ENCODE measurements around the gene PIM3. TPM values are rescaled to one million over a fixed set of nuclear protein-coding genes. Genes with fewer than 3 reads are reported as not detected.

PIM3 gene
- polyA plus RNA-seq, 1 experiment = 8.3 TPM

DNA sequence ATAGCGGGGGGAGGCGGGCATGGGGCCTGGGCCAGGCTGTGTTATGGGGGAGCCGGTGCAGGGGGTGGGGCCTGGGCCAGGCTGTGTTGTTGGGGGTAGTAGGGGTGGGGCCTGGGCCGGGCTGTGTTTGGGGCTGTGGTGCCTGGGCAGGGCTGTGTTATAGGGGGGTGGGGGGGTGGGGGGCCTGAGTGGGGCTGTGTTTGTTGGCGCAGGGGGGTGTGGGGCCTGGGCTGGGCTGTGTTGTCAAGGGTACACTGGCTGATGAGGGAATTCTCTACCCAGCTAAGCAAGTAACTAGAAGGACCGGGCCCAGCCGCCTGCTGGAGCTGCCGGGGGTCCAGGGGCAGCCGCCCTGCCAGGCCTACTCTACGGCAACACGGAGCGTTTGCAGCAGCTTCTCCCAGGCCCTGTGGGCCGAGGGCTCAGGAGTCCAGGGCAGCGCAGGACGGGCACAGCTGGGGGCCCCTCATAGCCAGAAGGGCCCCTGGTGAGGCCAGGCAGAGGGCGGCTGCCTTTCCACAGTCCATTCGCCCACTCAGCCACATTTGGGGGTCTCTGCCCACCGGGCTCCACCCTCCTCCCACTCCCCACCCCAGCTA is 10.1 kb upstream of the PIM3 start:
- TF ChIP-seq CTCF (IDR thresholded peaks at IDR 0.05; ENCODE audit: insufficient read depth, low read depth, low read length) = no peak
- Histone ChIP-seq H3K27me3 (ENCODE audit: control insufficient read depth, insufficient read depth, low read length) (no peaks in the 10 kb centered on the region), H3K4me3 (ENCODE audit: low read depth, low read length) (no peak overlapping the region), H3K36me3 (ENCODE audit: control insufficient read depth, insufficient read depth, low read length) (no peaks in the 10 kb centered on the region)
- DNase-seq (ENCODE audit: low read depth) = no peak
- CTCF ChIA-PET = no interaction called here
- POLR2A ChIA-PET = no interaction called here

DNA sequence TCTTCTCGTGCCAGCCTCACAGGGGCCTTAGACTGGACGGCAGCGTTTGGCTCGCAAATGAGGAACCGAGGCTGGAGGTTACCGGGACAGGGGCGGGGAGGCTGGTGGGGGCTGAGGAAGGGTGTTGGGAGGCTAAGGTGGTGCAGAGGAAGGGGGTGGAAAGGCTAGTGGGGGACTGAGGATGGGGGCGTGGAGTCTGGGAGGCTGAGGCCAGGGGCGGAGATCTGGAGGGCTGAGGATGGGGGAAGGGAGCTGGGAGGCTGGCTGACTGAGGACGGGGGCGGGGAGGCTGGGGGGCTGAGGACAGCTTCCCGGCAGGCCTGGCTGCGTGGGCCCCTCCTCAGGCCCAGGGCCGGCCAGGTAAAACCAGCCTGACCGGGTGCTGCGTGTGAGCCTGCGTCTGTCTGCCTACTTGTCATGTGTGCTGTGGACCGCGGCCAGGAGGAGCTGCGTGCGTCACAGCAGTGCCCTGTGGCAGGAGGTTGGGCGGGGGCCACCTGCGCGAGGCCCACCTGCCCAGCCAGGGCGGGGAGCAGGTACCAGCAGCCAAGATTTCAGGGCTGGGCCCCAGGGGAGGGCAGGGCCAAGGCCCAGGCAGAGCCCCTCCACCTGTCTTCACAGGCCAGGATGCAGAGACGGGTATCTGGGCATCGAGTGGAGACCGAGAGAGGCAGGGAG is 9.4 kb upstream of the PIM3 start:
- H3K36me3 ChIP-seq (ENCODE audit: control insufficient read depth, insufficient read depth, low read length) = no peaks in the 10 kb centered on the region
- DNase-seq (ENCODE audit: low read depth) = no peak
- POLR2A ChIA-PET = interaction anchor here (0.7 kb wide), 1 partner anchor 15 kb away, joined by 3 read pairs; no protein-coding TSS in a partner anchor
- TF ChIP-seq CTCF (IDR thresholded peaks at IDR 0.05; ENCODE audit: insufficient read depth, low read depth, low read length) = no peak
- H3K4me3 ChIP-seq (ENCODE audit: low read depth, low read length) = no peak overlapping the region
- CTCF ChIA-PET = no interaction called here
- H3K27me3 ChIP-seq (ENCODE audit: control insufficient read depth, insufficient read depth, low read length) = no peaks in the 10 kb centered on the region

DNA sequence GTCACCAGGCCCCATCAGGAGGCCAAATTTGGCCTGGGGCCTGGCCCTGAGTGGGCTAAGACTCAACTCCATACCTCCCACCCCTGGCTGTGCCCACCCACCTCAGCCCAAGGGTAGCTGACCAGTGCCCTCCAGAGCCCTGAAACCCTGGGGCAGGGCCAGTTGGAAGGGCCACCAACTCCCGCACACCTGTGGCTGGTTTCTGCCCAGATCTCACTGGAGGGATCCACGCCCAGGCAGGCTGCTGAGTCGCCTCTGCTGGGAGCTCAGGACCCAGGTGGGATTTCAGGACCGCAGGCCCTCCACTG is 8.9 kb upstream of the PIM3 start:
- ChIA-PET POLR2A (interaction anchor here (0.7 kb wide), 1 partner anchor 16 kb away, joined by 3 read pairs; no protein-coding TSS in a partner anchor), CTCF (interaction anchor here (1.0 kb wide), 2 partner anchors 16 to 21 kb away, joined by 3 read pairs; no protein-coding TSS in a partner anchor)
- DNase-seq (ENCODE audit: low read depth) = no peak
- Histone ChIP-seq H3K36me3 (ENCODE audit: control insufficient read depth, insufficient read depth, low read length) (no peaks in the 10 kb centered on the region), H3K27me3 (ENCODE audit: control insufficient read depth, insufficient read depth, low read length) (no peaks in the 10 kb centered on the region), H3K4me3 (ENCODE audit: low read depth, low read length) (no peak overlapping the region)
- no peak for TF ChIP-seq CTCF (IDR thresholded peaks at IDR 0.05; ENCODE audit: insufficient read depth, low read depth, low read length)

DNA sequence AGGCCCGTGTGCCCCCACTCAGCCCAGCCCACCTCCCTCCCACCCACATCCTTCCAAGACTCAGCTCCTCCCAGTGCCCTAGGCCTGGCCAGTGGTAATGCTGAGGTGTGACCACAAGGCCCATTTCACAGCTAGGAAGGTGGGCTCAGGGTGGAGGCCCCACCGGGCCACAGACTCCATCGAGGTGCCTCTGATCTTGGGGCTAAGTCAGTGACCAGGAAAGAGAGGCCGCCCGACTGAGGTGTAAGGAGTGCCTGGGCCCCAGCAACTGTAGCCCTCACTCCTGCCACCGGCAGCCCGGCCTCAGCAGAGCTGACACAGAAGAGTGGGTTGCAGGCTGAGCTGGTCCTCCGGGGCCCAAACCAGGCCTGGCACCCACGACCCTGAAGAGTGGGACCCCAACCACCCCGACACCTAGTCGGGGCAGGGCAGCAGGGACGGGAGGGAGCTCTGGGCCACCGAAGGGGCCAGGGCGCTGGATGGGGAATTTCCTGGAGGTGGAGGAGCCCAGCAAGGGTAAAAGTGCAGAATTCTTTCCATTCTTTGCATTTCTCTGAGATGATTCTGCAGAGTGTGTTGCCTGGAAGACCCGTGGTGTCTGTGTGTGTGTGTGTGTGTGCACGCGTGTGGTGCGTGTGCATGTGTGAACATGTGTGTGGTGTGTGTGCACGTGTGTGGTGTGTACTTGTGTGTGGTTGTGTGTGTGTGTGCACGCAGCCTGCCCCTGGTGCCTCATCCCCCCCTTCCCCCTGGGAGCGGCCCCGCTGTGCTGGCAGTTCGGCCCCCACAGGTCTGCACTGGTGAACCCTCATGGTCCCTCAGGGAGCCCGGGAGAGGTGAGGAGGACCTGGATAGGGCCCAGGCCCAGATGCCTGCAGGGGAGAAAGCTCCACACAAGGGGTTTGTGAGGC is 8.3 kb upstream of the PIM3 start:
- ChIA-PET CTCF (interaction anchor here (0.8 to 1.4 kb wide), 4 partner anchors 8 to 35 kb away, joined by 3 read pairs; no protein-coding TSS in a partner anchor), POLR2A (interaction anchor here (0.7 kb wide), 1 partner anchor 16 kb away, joined by 3 read pairs; no protein-coding TSS in a partner anchor)
- no peak for DNase-seq (ENCODE audit: low read depth)
- TF ChIP-seq CTCF (IDR thresholded peaks at IDR 0.05; ENCODE audit: insufficient read depth, low read depth, low read length) = 0 out of 2 replicates have a peak, but pooled peaks have one; percentile 4
- Histone ChIP-seq H3K4me3 (ENCODE audit: low read depth, low read length) (no peak overlapping the region), H3K36me3 (ENCODE audit: control insufficient read depth, insufficient read depth, low read length) (no peaks in the 10 kb centered on the region), H3K27me3 (ENCODE audit: control insufficient read depth, insufficient read depth, low read length) (no peaks in the 10 kb centered on the region)
